Progenitor cell of endocrine pancreas (in vitro differentiated cells): Measurements from ENCODE around the gene SLC23A2. TPM values are rescaled to one million over a fixed set of nuclear protein-coding genes. Genes with fewer than 3 reads are reported as not detected.
"Not testable (repeated sequence)": the region's sequence is repeated elsewhere in the genome, so short reads cannot be mapped to it uniquely, and the experiment has no call there.

Experiments
- DNase-seq: peaks from one replicate; pipeline ENCODE4 v3.0.0; 2021; ENCODE audit warnings: low spot score; ENCODE audit not compliant: unreplicated experiment
- H3K27ac Mint-ChIP-seq: 2 replicates; pipeline ENCODE4 v1.8.0; 2021; ENCODE audit warnings: mild to moderate bottlenecking, moderate library complexity, mixed read lengths
- H3K27me3 Mint-ChIP-seq: 2 replicates; pipeline ENCODE4 v1.8.0; 2021; ENCODE audit warnings: mixed read lengths
- H3K36me3 Mint-ChIP-seq: 2 replicates; pipeline ENCODE4 v1.8.0; 2022; ENCODE audit warnings: mixed read lengths; ENCODE audit not compliant: insufficient read depth
- H3K4me1 Mint-ChIP-seq: 2 replicates; pipeline ENCODE4 v1.8.0; 2021; ENCODE audit warnings: low read depth, mixed read lengths
- H3K4me3 Mint-ChIP-seq: 2 replicates; pipeline ENCODE4 v1.8.0; 2021; ENCODE audit warnings: low read depth, mild to moderate bottlenecking, moderate library complexity, mixed read lengths
- H3K9me3 Mint-ChIP-seq: 2 replicates; pipeline ENCODE4 v1.8.0; 2021; ENCODE audit warnings: low read depth, mixed read lengths
- total RNA-seq: library from RNA; stranded (reverse); gene quantifications from 2 replicates; pipeline ENCODE4 v1.2.1, GENCODE V29; 2021
- TF ChIP-seq, protein P1 (sequence below): fragments of 200-600 bp; sonication (generic); IDR thresholded peaks from one replicate; pipeline ENCODE4 v1.5.0; 2021; ENCODE audit warnings: antibody characterized with exemption, mild to moderate bottlenecking; ENCODE audit not compliant: unreplicated experiment

SLC23A2 gene
- total RNA-seq, 1 donor from 2014 or later, result 23.6 TPM

DNA sequence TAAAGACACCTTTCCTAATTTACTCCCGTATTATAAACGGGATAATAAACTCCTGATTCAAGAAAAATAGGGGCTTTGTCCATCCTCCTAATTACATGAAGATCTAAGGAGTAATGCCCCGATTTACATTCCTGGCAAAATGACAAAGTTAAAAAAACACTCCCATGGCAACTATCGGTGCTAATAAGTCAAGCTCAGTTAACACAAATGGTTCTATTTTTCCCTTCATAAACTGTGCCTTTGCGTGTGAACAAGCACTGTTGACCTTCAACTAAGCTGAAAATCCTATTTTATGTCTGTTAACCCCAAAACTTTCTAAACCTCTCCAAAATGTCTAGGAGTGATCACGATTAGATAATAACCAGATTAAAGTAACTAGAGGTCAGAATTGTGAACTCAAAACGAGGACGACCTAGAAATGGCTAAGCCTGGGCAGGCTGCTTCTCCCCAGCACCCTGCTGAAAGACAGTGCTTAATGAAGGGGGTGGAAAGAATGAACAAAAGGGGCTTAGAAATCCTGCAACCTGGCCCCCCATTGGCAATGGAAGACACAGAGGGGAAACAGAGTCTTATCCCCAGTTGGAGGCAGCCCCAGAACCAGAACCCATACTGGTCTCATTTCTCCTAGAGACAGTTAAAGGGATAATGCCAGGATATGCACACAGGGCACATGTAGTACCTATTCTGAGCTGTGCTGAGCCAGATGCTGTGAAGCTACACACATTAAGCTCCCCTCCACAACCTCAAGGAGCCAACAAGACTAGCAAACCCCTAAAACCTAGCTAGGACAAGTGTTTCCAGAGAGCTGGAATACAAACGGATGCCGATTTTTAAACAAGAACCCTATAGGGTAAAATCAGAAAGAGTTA lies 23.0 kb downstream of the SLC23A2 start:
- Mint-ChIP-seq H3K9me3 (no peaks in the 10 kb centered on the region), H3K36me3 (peaks cover 1% of the 10 kb centered on the region), H3K27me3 (no peaks in the 10 kb centered on the region), H3K27ac (no peak overlapping the region), H3K4me1 (peaks cover 8% of the 10 kb centered on the region), H3K4me3 (no peak overlapping the region)
- DNase-seq, result no peak
- TF ChIP-seq, protein P1, sequence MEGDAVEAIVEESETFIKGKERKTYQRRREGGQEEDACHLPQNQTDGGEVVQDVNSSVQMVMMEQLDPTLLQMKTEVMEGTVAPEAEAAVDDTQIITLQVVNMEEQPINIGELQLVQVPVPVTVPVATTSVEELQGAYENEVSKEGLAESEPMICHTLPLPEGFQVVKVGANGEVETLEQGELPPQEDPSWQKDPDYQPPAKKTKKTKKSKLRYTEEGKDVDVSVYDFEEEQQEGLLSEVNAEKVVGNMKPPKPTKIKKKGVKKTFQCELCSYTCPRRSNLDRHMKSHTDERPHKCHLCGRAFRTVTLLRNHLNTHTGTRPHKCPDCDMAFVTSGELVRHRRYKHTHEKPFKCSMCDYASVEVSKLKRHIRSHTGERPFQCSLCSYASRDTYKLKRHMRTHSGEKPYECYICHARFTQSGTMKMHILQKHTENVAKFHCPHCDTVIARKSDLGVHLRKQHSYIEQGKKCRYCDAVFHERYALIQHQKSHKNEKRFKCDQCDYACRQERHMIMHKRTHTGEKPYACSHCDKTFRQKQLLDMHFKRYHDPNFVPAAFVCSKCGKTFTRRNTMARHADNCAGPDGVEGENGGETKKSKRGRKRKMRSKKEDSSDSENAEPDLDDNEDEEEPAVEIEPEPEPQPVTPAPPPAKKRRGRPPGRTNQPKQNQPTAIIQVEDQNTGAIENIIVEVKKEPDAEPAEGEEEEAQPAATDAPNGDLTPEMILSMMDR, result no peak

DNA sequence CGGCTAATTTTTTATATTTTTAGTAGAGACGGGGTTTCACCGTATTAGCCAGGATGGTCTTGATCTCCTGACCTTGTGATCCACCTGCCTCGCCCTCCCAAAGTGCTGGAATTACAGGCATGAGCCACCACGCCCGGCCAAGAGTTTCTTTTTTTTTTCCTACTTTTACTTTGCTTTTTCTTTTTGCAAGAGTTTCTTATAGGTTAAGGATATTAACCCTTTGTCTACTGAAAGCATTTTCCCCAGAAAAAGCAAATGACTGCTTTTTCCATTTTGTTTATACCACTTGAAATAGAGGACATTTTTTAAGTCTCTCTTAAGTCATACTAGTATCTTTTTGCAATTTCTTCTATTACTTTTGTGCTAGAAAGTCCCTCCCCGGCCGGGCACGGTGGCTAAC lies 25.3 kb downstream of the SLC23A2 start:
- H3K27me3 Mint-ChIP-seq, H3K9me3 Mint-ChIP-seq, DNase-seq, H3K36me3 Mint-ChIP-seq, H3K4me3 Mint-ChIP-seq, H3K27ac Mint-ChIP-seq: not testable (repeated sequence)
- H3K4me1 Mint-ChIP-seq, result peaks cover 15% of the 10 kb centered on the region

- TF ChIP-seq, protein P1, result no peak
- no peaks in the 10 kb centered on the region for H3K27me3 Mint-ChIP-seq
- H3K36me3 Mint-ChIP-seq, result no peaks in the 10 kb centered on the region
- H3K27ac Mint-ChIP-seq, result no peak overlapping the region
- DNase-seq, result no peak
- peaks cover 15% of the 10 kb centered on the region for H3K4me1 Mint-ChIP-seq
- H3K9me3 Mint-ChIP-seq, result no peaks in the 10 kb centered on the region
- H3K4me3 Mint-ChIP-seq, result no peak overlapping the region
Measured at GRCh38 chr20:4973330-4974097, 27.8 kb downstream of the SLC23A2 start.

DNA sequence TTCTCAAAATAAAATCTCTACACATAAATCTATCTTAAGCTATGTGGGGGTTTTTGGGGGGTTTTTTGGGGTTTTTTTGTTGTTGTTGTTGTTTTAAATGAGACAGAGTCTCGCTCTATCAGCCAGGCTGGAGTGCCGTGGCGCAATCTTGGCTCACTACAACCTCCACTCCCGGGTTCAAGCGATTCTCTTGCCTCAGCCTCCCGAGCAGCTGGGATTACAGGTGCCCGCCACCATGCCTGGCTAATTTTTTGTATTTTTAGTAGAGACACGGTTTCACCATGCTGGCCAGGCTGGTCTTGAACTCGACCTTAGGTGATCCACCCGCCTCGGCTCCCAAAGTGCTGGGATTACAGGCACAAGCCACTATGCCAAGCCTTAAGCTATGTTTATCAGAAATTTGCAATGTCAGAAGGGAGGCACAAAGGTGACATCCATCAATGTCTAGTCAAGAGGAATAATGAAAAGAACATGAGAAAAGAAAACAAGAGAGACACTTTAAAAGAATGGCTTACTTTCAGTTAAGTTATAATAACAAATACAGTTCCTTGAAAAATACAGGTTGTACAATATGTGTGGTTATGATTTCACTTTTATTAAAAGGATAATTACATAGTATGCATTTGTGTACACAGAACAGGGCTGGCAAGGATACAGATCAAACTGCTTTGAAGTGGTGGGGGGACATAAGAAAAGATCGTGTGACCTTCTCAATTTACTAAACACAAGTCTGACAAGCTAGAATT lies 28.6 kb downstream of the SLC23A2 start:
- DNase-seq, result no peak
- TF ChIP-seq, protein P1, result no peak
- Mint-ChIP-seq H3K27ac (no peak overlapping the region), H3K27me3 (no peaks in the 10 kb centered on the region), H3K4me3 (no peak overlapping the region), H3K9me3 (no peaks in the 10 kb centered on the region), H3K36me3 (peaks cover 7% of the 10 kb centered on the region), H3K4me1 (peaks cover 20% of the 10 kb centered on the region)

DNA sequence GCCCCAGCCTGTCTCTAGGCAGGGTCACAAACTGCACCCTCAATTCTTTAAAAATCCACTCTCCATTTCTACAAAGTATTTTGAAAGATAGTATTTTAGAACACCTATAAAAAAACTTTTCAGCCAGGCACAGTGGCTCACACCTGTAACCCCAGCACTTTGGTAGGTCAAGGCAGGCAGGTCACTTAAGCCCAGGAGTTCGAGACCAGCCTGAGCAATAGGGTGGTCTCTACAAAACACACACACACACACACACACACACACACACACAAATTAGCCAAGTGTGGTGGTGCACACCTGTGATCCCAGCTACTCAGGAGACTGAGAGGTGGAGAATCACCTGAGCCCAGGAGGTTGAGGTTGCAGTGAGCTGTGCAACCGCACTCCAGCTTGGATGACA lies 30.2 kb downstream of the SLC23A2 start:
- no peaks in the 10 kb centered on the region for H3K9me3 Mint-ChIP-seq
- no peaks in the 10 kb centered on the region for H3K27me3 Mint-ChIP-seq
- H3K27ac Mint-ChIP-seq, result no peak overlapping the region
- peaks cover 7% of the 10 kb centered on the region for H3K36me3 Mint-ChIP-seq
- no peak overlapping the region for H3K4me3 Mint-ChIP-seq
- TF ChIP-seq, protein P1, result no peak
- H3K4me1 Mint-ChIP-seq, result peaks cover 29% of the 10 kb centered on the region
- no peak for DNase-seq
